ENCODE data around the gene VCL. TPM values are rescaled to one million over a fixed set of nuclear protein-coding genes. Genes with fewer than 3 reads are reported as not detected.
A peak's percentile ranks its signal among the peaks of the same experiment; 100 is the strongest.
"Not testable (repeated sequence)": the region's sequence is repeated elsewhere in the genome, so short reads cannot be mapped to it uniquely, and the experiment has no call there.

VCL gene
- total RNA-seq, result 107 and 163 TPM in 2 replicates

GRCh38 chr10:73997787-73998622, at the start of gene VCL:
Gene VCL (plus strand): TSS chr10:73998116. CDS start chr10:73998208, 92 bp downstream.
- DNase-seq, result peak; percentile 99

GRCh38 chr10:73948947-73949633, 48.8 kb upstream of the VCL start:
- no peak for DNase-seq

GRCh38 chr10:73950155-73950948, 47.6 kb upstream of the VCL start:
- DNase-seq, result no peak

- no peak for DNase-seq
Measured at GRCh38 chr10:73953665-73954064, 44.3 kb upstream of the VCL start.

GRCh38 chr10:73954737-73955136, 43.2 kb upstream of the VCL start:
- no peak for DNase-seq

GRCh38 chr10:73955719-73956118, 42.2 kb upstream of the VCL start:
- no peak for DNase-seq

GRCh38 chr10:73956476-73957359, 41.2 kb upstream of the VCL start:
- DNase-seq, result peak; percentile 21

GRCh38 chr10:73959484-73960243, 38.3 kb upstream of the VCL start:
- DNase-seq, result no peak

- no peak for DNase-seq
Measured at GRCh38 chr10:73962386-73962785, 35.5 kb upstream of the VCL start.

GRCh38 chr10:73963533-73963932, 34.4 kb upstream of the VCL start:
- not testable (repeated sequence) for DNase-seq

- DNase-seq, result no peak
Measured at GRCh38 chr10:73964743-73965142, 33.2 kb upstream of the VCL start.

GRCh38 chr10:73965267-73965889, 32.5 kb upstream of the VCL start:
- peak; percentile 13 for DNase-seq

GRCh38 chr10:73965890-73966768, 31.8 kb upstream of the VCL start:
- DNase-seq, result peak; percentile 95

GRCh38 chr10:73967022-73967429, 30.9 kb upstream of the VCL start:
- DNase-seq, result no peak

GRCh38 chr10:73967544-73967943, 30.4 kb upstream of the VCL start:
- DNase-seq, result no peak

GRCh38 chr10:73968098-73968521, 29.8 kb upstream of the VCL start:
- peak; percentile 53 for DNase-seq

- DNase-seq, result no peak
Measured at GRCh38 chr10:73969224-73969841, 28.6 kb upstream of the VCL start.

- no peak for DNase-seq
Measured at GRCh38 chr10:73970845-73971244, 27.1 kb upstream of the VCL start.
